Keratinocyte (primary cell): ENCODE measurements around the gene HEXD. TPM values are rescaled to one million over a fixed set of nuclear protein-coding genes. Genes with fewer than 3 reads are reported as not detected.

Source experiments
- DNase-seq: peaks from one replicate; pipeline ENCODE4 v3.0.0-alpha.2; 2011; ENCODE audit warnings: low read depth, missing footprints, low spot score
- FAIRE-seq: peaks from 2 replicates; lab custom pipeline; 2011; peaks lifted over from hg19 to GRCh38; lab: Jason Lieb, UNC
- H2AFZ ChIP-seq: 2 replicates; pipeline ENCODE4 v1.6.0; 2012; ENCODE audit warnings: low read length, control low read depth, inconsistent platforms; ENCODE audit not compliant: control insufficient read depth
- H3K27ac ChIP-seq: 2 replicates; pipeline ENCODE4 v1.5.1; 2011; ENCODE audit warnings: low read length; ENCODE audit not compliant: control insufficient read depth, insufficient read depth
- H3K27me3 ChIP-seq: 3 replicates; pipeline ENCODE4 v1.6.0; 2011; ENCODE audit warnings: low read length; ENCODE audit not compliant: control insufficient read depth, insufficient read depth; ENCODE audit errors: extremely low read depth
- H3K36me3 ChIP-seq, 2 experiments: 2 replicates in 1 of 2; 3 replicates in 1 of 2; pipeline ENCODE4 v1.5.1; 2011; ENCODE audit warnings: low read length in 2 of 2, mild to moderate bottlenecking in 1 of 2; ENCODE audit not compliant: control insufficient read depth in 2 of 2, insufficient read depth in 2 of 2; ENCODE audit errors: extremely low read depth in 1 of 2
- H3K4me1 ChIP-seq: 3 replicates; pipeline ENCODE4 v1.5.1; 2011; ENCODE audit warnings: low read length; ENCODE audit not compliant: control insufficient read depth, insufficient read depth; ENCODE audit errors: extremely low read depth
- H3K4me2 ChIP-seq: 3 replicates; pipeline ENCODE4 v1.6.0; 2011; ENCODE audit warnings: low read depth, low read length; ENCODE audit not compliant: control insufficient read depth, insufficient read depth; ENCODE audit errors: extremely low read depth
- H3K4me3 ChIP-seq, 3 experiments: fragments of 200-600 bp in 1 of 3; sonication (generic) in 1 of 3; 2 replicates in 2 of 3; 3 replicates in 1 of 3; pipeline ENCODE4 v1.5.1; 2011 to 2016; ENCODE audit warnings: low read length in 3 of 3, mild to moderate bottlenecking in 3 of 3, control low read depth in 2 of 3, inconsistent platforms in 1 of 3, low read depth in 1 of 3, mixed read lengths in 1 of 3, mixed run types in 1 of 3, moderate library complexity in 1 of 3; ENCODE audit not compliant: control insufficient read depth in 2 of 3, insufficient read depth in 2 of 3; ENCODE audit errors: extremely low read depth in 1 of 3
- H3K79me2 ChIP-seq: 2 replicates; pipeline ENCODE4 v1.6.0; 2012; ENCODE audit warnings: low read length; ENCODE audit not compliant: control insufficient read depth, insufficient read depth
- H3K9ac ChIP-seq: 3 replicates; pipeline ENCODE4 v1.6.0; 2011; ENCODE audit warnings: low read length; ENCODE audit not compliant: control insufficient read depth, insufficient read depth; ENCODE audit errors: extremely low read depth
- H3K9me1 ChIP-seq: 3 replicates; pipeline ENCODE4 v1.6.0; 2011; ENCODE audit warnings: low read length; ENCODE audit not compliant: control insufficient read depth, insufficient read depth; ENCODE audit errors: extremely low read depth
- H3K9me3 ChIP-seq: 2 replicates; pipeline ENCODE4 v1.5.1; 2012; ENCODE audit warnings: low read depth, low read length; ENCODE audit not compliant: control insufficient read depth
- H4K20me1 ChIP-seq: 3 replicates; pipeline ENCODE4 v1.6.0; 2011; ENCODE audit warnings: low read length; ENCODE audit not compliant: control insufficient read depth, insufficient read depth; ENCODE audit errors: extremely low read depth
- EZH2 ChIP-seq: IDR thresholded peaks from one replicate; pipeline ENCODE4 v1.6.1; 2012; ENCODE audit warnings: inconsistent platforms, mild to moderate bottlenecking, low read length, moderate library complexity
- dilution Hi-C: fragments of 300-500 bp; cut with MboI; formaldehyde crosslinking; loops from one replicate; pipeline ENCODE4 v1.7.0; 2020; ENCODE audit warnings: low sequenced_read_pairs; ENCODE audit not compliant: extremely low pct_ligation_motif_present
- polyA plus RNA-seq, 5 experiments: library from polyadenylated mRNA; depleted of rRNA in 3 of 5; stranded (reverse) in 3 of 5; stranded (forward) in 1 of 5; unstranded in 1 of 5; fragments of >200 nt; gene quantifications; 1 replicate in 1 of 5; 2 replicates in 3 of 5; 3 replicates in 1 of 5; pipeline versions ENCODE4 v1.2.1 to v1.2.3, GENCODE V29; 2011 to 2012; ENCODE audit warnings: missing spikeins in 2 of 5, low read depth in 1 of 5, low replicate concordance in 1 of 5
- TF ChIP-seq, protein P1 (sequence below), 3 experiments: IDR thresholded peaks in 1 of 3; conservative IDR thresholded peaks in 1 of 3; optimal IDR thresholded peaks in 1 of 3; 2 replicates in 2 of 3; 3 replicates in 1 of 3; pipeline versions ENCODE3 to v1.5.1; 2011; ENCODE audit warnings: low read length in 3 of 3, mild to moderate bottlenecking in 3 of 3, moderate library complexity in 2 of 3, control low read depth in 1 of 3, inconsistent platforms in 1 of 3; ENCODE audit not compliant: insufficient read depth in 2 of 3; ENCODE audit errors: extremely low read depth in 1 of 3

Gene HEXD
- polyA plus RNA-seq, 1 donor (not counting 4 experiments of a cell fraction or from before 2014, with no cell fraction given): 5.6 TPM

DNA sequence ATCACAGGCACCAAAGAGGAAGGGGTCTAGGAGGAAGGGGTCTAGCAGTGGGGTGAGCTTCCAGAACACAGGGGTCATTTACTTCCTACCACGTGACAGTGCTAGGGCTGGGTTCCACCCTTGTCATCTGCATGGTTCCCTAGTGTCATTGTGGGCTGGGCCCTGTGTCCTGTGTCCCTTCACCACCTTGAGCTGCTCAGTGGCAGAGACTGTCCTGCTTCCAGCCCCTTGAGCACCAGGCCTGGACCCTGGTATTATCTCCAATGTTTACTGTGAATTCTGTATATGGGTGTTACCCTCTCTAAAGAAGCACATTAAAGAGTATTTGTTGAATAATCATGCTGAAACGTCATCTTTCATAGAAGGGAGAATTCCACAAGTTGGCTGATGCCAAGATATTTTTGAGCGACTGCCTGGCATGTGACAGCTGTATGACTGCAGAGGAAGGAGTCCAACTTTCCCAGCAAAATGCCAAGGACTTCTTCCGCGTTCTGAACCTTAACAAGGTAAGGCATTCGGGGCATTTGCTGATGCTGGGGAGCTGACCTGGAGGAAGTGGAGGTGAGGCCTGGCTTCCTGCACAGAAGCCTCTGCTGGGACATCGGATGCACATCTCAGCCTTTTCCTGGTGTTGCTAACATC, 45.9 kb downstream of the HEXD start:
- Histone ChIP-seq H3K4me2 (no peak overlapping the region), H3K27ac (no peak overlapping the region), H3K36me3 (peaks cover 12 to 14% of the 10 kb centered on the region in 2 experiments), H3K4me1 (peaks cover 5% of the 10 kb centered on the region), H3K4me3 (no peak overlapping the region), H3K9me3 (no peaks in the 10 kb centered on the region), H2AFZ (no peak overlapping the region), H3K27me3 (no peaks in the 10 kb centered on the region), H4K20me1 (no peaks in the 10 kb centered on the region), H3K9ac (no peak overlapping the region), H3K79me2 (peaks cover 4% of the 10 kb centered on the region), H3K9me1 (no peaks in the 10 kb centered on the region)
- dilution Hi-C loops: no loop called here
- no peak for DNase-seq
- no peak for FAIRE-seq
- no peak for TF ChIP-seq EZH2
- TF ChIP-seq, protein P1, sequence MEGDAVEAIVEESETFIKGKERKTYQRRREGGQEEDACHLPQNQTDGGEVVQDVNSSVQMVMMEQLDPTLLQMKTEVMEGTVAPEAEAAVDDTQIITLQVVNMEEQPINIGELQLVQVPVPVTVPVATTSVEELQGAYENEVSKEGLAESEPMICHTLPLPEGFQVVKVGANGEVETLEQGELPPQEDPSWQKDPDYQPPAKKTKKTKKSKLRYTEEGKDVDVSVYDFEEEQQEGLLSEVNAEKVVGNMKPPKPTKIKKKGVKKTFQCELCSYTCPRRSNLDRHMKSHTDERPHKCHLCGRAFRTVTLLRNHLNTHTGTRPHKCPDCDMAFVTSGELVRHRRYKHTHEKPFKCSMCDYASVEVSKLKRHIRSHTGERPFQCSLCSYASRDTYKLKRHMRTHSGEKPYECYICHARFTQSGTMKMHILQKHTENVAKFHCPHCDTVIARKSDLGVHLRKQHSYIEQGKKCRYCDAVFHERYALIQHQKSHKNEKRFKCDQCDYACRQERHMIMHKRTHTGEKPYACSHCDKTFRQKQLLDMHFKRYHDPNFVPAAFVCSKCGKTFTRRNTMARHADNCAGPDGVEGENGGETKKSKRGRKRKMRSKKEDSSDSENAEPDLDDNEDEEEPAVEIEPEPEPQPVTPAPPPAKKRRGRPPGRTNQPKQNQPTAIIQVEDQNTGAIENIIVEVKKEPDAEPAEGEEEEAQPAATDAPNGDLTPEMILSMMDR (optimal IDR thresholded peaks at IDR 0.05 in 1 of 3, IDR thresholded peaks at IDR 0.05 in 1 of 3, conservative IDR thresholded peaks at IDR 0.05 in 1 of 3; ENCODE audit: extremely low read depth in 1 of 3, insufficient read depth in 2 of 3, low read length in 3 of 3): no peak

DNA sequence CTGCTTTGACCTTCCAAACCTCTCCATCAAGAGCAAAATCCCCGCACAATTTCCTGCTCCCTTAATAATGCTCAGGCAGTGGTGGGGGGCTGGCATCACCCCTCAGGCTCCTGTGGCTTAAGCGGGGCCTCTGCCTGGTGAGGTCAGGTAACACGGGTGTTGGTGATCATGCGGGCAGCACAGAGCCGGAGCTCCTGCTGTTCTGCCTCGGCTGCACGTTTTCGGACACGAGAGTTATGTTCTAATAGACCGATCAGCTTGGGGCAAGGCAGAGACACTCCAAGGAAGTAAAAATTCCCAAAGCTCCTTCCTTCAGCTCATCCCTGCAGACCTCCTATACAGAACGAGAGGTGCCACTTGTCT, 46.4 kb downstream of the HEXD start:
- no peak for DNase-seq
- dilution Hi-C loops: no loop called here
- Histone ChIP-seq H3K27me3 (no peaks in the 10 kb centered on the region), H3K4me1 (no peaks in the 10 kb centered on the region), H3K9me1 (no peaks in the 10 kb centered on the region), H3K79me2 (no peaks in the 10 kb centered on the region), H4K20me1 (no peaks in the 10 kb centered on the region), H3K27ac (no peak overlapping the region), H3K4me3 (no peak overlapping the region), H3K9ac (no peak overlapping the region), H3K9me3 (no peaks in the 10 kb centered on the region), H3K36me3 (peaks cover 12 to 16% of the 10 kb centered on the region in 2 experiments), H3K4me2 (no peak overlapping the region), H2AFZ (no peak overlapping the region)
- no peak for FAIRE-seq
- TF ChIP-seq, protein P1 (optimal IDR thresholded peaks at IDR 0.05 in 1 of 3, IDR thresholded peaks at IDR 0.05 in 1 of 3, conservative IDR thresholded peaks at IDR 0.05 in 1 of 3; ENCODE audit: extremely low read depth in 1 of 3, insufficient read depth in 2 of 3, low read length in 3 of 3): no peak
- TF ChIP-seq EZH2: no peak
